SK-N-SH treated with all-trans-retinoic acid at 6 μM for 48 hours (cell line): ENCODE measurements around the gene SKI.

Source experiments
- BACH2 ChIP-seq: fragments of 250-450 bp; sonication (Bioruptor Pico); IDR thresholded peaks from 2 replicates; pipeline ENCODE4 v1.9.0; 2021; ENCODE audit warnings: mild to moderate bottlenecking, borderline replicate concordance
- CREB5 ChIP-seq: fragments of 250-450 bp; sonication (Bioruptor Pico); IDR thresholded peaks from 2 replicates; pipeline ENCODE4 v1.5.1; 2020; ENCODE audit warnings: low read depth, mild to moderate bottlenecking, moderate library complexity
- ISL1 ChIP-seq: fragments of 250-450 bp; sonication (Bioruptor Pico); IDR thresholded peaks from 2 replicates; pipeline ENCODE4 v2.1.2; 2022; ENCODE audit warnings: mild to moderate bottlenecking, moderate library complexity
- PATZ1 ChIP-seq: fragments of 250-450 bp; sonication (Bioruptor Pico); IDR thresholded peaks from 2 replicates; pipeline ENCODE4 v1.8.0; 2020; ENCODE audit warnings: mild to moderate bottlenecking, moderate library complexity, borderline replicate concordance
- PPARA ChIP-seq: fragments of 250-450 bp; sonication (Bioruptor Pico); IDR thresholded peaks from 2 replicates; pipeline ENCODE4 v1.5.0; 2020; ENCODE audit warnings: mild to moderate bottlenecking, borderline replicate concordance
- RARB ChIP-seq: fragments of 250-450 bp; sonication (Bioruptor Pico); IDR thresholded peaks from 2 replicates; pipeline ENCODE4 v1.8.0; 2021; ENCODE audit warnings: mild to moderate bottlenecking, moderate library complexity
- TOX ChIP-seq: fragments of 250-450 bp; sonication (Bioruptor Pico); IDR thresholded peaks from 2 replicates; pipeline ENCODE4 v1.8.0; 2021; ENCODE audit warnings: mild to moderate bottlenecking, moderate library complexity, borderline replicate concordance
- ZC3H10 ChIP-seq: fragments of 250-450 bp; sonication (Bioruptor Pico); IDR thresholded peaks from 2 replicates; pipeline ENCODE4 v1.5.1; 2021; ENCODE audit warnings: mild to moderate bottlenecking, moderate library complexity
- ZFP3 ChIP-seq: fragments of 250-450 bp; sonication (Bioruptor Pico); IDR thresholded peaks from 2 replicates; pipeline ENCODE4 v1.5.0; 2020; ENCODE audit warnings: mild to moderate bottlenecking, moderate library complexity
- ZNF70 ChIP-seq: fragments of 450-650 bp; formaldehyde crosslinking; IDR thresholded peaks from 2 replicates; pipeline ENCODE4 v1.5.0; 2020; ENCODE audit warnings: mild to moderate bottlenecking, moderate library complexity
- TF ChIP-seq, protein P1 (sequence below): fragments of 250-450 bp; sonication (Bioruptor Pico); IDR thresholded peaks from 2 replicates; pipeline ENCODE4 v1.5.1; 2021; ENCODE audit warnings: mild to moderate bottlenecking, moderate library complexity
- TF ChIP-seq, protein P2 (sequence below): fragments of 250-450 bp; sonication (Bioruptor Pico); IDR thresholded peaks from 2 replicates; pipeline ENCODE4 v1.5.0; 2020; ENCODE audit warnings: mild to moderate bottlenecking, moderate library complexity

- TF ChIP-seq ZNF70 (no peak), CREB5 (no peak), RARB (CRISPR knock-in tag) (no peak), ZFP3 (CRISPR knock-in tag) (no peak), PATZ1 (CRISPR knock-in tag) (no peak), PPARA (CRISPR knock-in tag) (no peak), ISL1 (CRISPR knock-in tag) (no peak), BACH2 (CRISPR knock-in tag) (no peak), TOX (CRISPR knock-in tag) (no peak), ZC3H10 (CRISPR knock-in tag) (no peak)
- TF ChIP-seq, protein P1, sequence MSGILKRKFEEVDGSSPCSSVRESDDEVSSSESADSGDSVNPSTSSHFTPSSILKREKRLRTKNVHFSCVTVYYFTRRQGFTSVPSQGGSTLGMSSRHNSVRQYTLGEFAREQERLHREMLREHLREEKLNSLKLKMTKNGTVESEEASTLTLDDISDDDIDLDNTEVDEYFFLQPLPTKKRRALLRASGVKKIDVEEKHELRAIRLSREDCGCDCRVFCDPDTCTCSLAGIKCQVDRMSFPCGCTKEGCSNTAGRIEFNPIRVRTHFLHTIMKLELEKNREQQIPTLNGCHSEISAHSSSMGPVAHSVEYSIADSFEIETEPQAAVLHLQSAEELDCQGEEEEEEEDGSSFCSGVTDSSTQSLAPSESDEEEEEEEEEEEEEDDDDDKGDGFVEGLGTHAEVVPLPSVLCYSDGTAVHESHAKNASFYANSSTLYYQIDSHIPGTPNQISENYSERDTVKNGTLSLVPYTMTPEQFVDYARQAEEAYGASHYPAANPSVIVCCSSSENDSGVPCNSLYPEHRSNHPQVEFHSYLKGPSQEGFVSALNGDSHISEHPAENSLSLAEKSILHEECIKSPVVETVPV (CRISPR knock-in tag), result no peak
- TF ChIP-seq, protein P2, sequence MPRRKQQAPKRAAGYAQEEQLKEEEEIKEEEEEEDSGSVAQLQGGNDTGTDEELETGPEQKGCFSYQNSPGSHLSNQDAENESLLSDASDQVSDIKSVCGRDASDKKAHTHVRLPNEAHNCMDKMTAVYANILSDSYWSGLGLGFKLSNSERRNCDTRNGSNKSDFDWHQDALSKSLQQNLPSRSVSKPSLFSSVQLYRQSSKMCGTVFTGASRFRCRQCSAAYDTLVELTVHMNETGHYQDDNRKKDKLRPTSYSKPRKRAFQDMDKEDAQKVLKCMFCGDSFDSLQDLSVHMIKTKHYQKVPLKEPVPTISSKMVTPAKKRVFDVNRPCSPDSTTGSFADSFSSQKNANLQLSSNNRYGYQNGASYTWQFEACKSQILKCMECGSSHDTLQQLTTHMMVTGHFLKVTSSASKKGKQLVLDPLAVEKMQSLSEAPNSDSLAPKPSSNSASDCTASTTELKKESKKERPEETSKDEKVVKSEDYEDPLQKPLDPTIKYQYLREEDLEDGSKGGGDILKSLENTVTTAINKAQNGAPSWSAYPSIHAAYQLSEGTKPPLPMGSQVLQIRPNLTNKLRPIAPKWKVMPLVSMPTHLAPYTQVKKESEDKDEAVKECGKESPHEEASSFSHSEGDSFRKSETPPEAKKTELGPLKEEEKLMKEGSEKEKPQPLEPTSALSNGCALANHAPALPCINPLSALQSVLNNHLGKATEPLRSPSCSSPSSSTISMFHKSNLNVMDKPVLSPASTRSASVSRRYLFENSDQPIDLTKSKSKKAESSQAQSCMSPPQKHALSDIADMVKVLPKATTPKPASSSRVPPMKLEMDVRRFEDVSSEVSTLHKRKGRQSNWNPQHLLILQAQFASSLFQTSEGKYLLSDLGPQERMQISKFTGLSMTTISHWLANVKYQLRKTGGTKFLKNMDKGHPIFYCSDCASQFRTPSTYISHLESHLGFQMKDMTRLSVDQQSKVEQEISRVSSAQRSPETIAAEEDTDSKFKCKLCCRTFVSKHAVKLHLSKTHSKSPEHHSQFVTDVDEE, result no peak
Measured at GRCh38 chr1:2206813-2207487, 21.2 kb upstream of the SKI start.
